HG02588 (cell line): ENCODE measurements around the gene BTN3A1.
"Not testable (repeated sequence)": the region's sequence is repeated elsewhere in the genome, so short reads cannot be mapped to it uniquely, and the experiment has no call there.

Experiments used
- ATAC-seq: cut with Tn5 transposase; IDR thresholded peaks from one replicate; pipeline ENCODE4 v1.9.1; 2021; ENCODE audit warnings: mild to moderate bottlenecking, moderate library complexity; ENCODE audit not compliant: unreplicated experiment

The BTN3A1 gene

DNA sequence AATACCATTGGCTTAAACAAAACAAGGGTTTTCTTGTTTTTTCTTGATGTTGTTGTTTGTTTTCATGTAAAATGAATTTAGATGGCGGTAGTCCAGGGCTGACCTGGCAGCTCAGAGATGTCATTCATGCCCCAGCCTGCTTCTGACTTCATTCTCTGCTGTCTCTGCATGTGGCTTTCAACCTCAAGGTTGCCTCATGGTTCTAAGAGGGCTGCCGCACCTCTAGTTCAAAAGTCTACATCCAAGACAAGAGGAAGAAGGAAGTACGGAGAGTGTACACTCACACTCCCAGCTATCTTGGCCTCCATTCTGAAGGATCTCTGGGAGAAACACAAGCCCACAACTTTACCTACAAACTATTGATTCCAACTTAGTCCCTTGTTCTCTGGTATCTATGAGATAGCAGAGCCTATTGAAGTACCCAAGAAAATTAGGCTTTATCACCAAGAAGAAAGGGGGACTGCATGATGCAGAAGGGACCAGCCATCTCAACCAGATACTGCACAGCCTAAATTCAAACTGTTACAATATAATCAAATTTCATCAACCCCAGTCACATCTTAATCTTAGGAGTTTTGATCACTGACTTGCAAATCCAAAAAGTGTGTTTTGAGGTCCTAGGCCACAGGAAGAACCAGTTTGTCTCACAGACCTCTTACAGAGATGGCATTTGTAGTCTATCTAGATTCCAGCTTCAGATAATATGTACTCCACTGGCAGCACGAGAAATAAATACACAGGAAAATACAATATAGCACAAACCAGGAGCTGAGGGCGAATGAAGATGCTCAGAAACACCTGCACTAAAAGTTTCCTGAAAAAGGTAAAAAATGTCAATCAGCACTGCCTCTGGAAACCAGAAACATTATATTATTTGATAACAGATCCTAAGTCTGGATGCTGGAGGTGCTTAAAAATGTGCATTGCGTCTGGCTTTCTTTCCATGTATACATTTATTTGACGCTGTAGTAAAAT lies 37.4 kb downstream of the BTN3A1 start:
- ATAC-seq = no peak

DNA sequence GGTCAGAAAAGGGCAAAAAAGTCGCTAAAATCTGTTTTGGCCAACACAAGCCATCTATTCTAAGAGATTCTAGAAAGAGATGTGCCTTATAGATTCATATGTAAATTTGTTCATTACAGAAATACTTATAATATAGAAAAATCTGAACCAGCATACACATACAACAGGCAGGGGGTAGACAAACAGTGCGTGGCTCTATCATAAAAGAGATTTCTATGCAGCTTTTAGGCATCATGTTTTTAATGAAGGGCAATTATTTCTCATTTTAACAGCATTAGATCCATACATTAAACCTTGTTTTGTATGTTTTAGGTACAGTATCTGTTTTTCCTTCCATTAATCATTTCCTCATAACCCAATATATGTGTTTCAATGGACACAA lies 38.9 kb downstream of the BTN3A1 start:
- ATAC-seq = no peak

DNA sequence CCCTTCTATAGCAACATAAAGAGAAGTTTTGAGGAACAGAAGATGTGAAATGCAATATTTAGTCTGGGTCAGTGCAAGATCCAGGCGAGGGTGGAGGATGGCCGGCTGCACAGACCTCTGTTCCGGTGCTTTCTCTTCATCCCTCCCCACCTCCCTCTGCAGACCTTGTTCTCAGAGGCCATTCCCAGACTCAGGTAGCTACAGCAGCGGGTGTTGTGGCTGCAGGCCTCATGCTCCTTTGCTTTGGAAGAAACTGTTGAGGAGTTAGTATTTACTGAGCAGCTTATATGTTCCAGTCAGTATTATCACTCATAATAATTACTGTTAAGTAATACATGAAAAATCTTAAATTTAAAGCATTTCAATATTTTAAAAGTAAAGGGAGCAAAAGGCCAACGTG lies 39.9 kb downstream of the BTN3A1 start:
- no peak for ATAC-seq

DNA sequence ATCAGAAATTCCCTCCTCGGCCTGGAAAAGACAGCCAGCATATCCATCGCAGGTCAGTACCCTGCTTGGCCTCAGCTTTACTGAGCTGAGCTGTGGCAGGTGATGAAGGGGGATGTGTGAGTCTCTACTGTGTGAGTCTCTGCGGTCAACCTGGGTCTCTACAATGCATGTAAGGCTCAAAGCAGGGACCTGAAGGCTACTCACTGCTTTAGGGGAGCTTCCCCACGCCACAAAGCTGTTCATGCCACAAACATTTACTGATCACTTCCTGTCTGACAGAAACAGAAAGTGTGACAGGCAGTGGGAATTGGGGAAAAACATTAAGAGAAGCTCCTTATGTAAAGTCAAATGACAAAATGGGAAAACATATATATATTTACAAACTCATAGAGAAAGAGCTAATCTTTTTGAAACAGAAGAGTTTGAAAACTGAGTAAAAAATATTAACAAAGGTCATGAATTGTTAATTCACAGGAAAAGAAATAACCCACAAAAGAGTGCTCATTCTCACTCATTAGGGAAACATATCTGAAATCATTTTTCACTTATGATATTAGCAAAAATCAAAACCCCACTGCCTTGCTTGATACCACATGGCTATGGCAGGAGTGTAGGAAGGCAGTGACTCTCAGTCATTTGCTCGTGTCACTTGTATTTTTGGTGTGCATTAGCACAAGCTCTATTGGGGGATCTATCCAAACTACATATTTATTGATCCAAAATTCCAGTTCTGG lies 44.0 kb downstream of the BTN3A1 start:
- ATAC-seq = peak; percentile 72

DNA sequence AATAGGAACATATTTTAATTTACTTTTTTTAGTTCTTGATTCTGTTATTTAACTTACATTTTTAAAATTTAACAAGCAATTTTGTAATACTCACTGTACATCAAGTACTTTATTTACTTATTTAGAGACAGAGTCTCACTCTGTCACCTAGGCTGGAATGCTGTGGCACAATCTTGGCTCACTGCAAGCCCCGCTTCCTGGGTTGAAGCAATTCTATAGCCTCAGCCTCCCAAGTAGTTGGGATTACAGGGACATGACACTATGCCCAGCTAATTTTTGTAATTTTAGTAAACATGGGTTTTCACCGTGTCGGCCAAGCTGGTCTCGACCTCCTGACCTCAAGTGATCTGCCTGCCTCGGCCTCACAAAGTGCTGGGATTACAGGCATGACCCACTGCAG lies 45.2 kb downstream of the BTN3A1 start:
- no peak for ATAC-seq

DNA sequence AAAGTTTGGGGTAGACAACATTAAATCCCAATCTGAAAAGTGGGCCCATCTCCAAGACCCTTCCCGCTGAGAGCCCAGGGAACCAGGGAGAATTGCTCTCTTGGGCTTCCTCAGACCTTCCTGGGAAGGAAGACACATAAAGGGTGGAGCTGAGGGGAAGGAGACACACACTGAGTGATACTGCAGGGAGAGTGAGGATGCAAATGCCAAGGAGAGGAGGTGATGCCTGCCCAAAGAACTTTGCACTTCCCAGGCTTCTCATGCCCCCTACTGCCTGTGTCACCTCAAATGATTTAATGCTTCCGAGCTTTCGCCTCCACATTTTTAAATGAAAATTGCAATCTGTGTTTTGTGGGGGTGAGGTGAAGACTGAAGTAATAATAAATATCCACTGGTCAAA lies 48.2 kb downstream of the BTN3A1 start:
- ATAC-seq = no peak

DNA sequence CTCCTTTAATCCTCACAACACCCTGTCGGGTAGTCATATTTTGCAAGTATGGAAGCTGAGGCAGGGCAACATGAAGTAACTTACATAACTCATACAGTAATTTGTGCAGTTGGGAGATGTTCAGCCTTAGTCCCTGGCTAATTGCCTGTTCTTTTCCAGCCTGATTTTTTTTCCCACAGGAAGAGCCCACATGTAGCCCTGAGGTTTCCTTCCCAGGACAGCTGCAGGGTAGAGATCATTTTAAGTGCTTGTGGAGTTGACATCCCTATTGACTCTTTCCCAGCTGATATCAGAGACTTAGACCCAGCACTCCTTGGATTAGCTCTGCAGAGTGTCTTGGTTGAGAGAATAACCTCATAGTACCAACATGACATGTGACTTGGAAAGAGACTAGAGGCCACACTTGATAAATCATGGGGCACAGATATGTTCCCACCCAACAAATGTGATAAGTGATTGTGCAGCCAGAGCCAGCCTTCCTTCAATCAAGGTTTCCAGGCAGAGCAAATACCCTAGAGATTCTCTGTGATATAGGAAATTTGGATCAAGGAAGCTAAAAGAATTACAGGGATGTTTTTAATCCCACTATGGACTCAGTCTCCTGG lies 50.7 kb downstream of the BTN3A1 start:
- ATAC-seq = no peak

DNA sequence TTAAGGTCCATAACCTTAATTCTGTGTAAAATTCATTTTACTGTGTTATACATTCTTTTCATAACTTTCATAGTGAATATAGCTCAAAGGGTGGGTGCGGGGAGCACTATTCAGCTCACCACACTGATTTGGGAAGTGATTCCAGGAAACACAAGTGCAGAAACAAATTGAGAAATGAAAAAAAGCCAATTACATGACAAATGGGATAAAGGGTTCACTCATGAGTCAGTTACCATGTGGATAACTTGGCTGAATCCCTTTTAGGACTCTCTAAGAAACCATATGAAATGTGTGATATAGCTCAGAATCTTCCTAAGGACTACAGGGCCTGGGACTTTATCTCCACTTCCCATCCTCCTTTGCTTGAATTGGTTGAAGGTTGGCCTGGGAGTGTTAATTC lies 52.6 kb downstream of the BTN3A1 start:
- no peak for ATAC-seq

DNA sequence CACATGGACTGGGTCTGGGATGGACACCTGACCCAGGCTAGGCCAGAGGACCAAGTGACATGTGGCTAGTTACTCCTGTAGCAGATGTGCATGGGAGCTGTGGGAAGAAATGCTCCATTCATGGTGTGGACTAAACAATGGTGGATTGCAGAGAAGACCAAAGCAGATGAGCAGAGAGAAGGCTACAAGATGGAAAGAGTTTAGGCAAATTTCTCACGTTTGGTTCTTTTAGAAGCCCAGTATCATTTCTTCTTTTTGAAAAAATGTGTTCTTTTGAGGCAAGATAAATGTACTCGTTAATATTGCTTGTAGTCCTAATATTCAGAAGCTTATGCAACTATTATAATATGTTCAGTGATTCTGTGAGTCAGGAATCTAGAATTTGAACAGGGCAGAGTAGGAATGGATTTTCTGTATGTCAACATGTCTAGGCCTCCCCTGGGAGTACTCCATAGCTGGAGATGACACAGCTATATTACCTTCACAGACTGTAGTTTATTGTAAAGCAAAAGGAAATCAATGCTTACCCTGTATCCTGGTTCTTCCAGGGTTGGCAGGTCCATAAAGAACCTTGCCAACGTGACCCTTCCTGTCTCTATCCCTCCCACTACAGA lies 53.4 kb downstream of the BTN3A1 start:
- ATAC-seq = no peak

DNA sequence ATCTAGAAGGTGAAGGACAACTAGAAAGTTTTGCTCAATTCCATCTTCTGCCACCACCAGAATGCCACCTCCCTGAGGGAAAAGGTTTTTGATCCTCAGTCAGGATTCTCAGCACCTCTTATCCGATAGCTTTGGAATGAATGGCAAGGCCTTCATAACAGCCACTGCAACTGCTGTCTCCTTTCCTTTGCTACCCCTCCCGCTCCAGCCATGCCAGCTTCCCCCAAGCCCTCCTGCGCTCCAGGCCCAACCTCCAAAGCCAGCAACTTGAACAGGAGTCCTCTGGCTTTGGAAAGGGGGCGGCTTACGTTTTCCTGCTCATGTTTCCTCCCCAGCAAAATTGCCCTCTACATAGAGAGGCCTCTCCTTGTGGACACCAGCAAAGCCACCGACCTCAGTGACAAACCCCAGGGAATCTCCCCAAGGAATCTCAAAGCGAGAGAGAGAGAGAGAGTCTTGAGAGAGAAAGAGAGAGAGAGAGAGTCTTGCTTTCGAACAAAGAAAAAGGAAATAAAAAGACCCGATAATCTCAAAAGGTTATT lies 55.3 kb downstream of the BTN3A1 start:
- peak; percentile 19 for ATAC-seq

DNA sequence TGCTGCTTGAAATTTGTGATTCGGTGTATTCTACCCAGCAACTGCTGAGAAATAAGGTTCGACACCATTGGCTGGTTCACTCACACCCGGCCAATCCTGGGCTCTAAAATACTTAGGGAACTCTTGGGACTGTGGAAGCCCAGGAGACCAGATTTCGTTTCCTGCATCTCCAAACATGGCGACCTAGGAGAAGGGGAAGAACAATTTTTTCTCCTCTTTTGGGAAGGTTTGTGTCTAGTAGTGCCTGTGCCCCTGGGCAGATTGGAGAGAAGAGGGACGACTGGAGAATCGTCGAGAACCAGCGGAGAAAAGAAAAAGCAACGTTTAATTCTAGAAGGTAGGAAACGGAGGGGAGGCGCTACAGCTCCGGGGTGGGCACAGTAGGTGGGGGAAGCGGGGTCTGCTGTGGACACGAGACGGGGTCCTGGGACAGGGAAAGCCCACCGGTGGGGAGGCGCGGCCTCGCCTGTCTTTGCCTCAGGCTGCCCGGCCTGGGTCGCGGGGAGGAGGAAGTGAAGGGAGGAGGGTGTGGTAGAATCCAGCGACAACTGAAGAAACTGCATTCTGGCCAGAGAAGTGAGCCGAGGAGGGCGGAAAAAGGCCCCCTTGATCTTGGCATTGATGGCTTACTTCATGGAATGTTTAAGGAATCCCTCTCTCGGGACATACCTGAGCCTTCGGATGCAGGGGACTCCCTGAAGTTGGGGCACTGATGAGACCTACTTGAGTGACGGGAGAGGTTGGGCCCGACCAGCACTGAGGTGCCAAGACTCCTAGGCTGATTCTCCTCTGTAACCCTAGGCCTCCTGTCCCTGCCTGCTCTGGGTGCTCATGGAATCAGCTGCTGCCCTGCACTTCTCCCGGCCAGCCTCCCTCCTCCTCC lies 56.0 kb downstream of the BTN3A1 start, which contains the start of gene BTN2A1:
Gene BTN2A1 (plus strand): TSS at position 150 of the 883 bp plus-strand sequence. CDS start 682 bp downstream, at position 832.
- peak; percentile 96 for ATAC-seq

DNA sequence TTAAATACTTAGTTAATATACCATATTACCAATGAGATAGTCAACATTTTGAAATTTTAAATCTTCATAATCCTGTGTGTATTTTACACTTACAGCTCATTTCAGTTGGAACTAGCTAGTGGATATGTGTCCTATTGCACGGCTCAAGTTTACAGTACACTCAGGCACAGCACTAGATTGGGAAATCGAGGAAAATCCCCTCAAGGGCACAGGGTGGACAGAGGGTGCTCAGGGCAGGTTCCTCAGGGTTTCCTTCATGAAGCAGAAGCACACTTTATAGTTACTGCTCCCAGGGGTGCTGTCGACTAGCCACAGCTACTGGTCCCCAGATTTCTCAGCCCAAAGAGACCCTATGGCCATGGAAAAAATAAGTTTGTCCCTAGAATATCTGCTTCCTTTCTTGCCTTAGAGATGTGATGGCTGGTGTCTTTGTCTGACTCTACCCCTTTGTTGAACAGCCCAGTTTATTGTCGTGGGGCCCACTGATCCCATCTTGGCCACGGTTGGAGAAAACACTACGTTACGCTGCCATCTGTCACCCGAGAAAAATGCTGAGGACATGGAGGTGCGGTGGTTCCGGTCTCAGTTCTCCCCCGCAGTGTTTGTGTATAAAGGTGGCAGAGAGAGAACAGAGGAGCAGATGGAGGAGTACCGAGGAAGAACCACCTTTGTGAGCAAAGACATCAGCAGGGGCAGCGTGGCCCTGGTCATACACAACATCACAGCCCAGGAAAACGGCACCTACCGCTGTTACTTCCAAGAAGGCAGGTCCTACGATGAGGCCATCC lies 57.1 kb downstream of the BTN3A1 start:
- ATAC-seq = no peak

DNA sequence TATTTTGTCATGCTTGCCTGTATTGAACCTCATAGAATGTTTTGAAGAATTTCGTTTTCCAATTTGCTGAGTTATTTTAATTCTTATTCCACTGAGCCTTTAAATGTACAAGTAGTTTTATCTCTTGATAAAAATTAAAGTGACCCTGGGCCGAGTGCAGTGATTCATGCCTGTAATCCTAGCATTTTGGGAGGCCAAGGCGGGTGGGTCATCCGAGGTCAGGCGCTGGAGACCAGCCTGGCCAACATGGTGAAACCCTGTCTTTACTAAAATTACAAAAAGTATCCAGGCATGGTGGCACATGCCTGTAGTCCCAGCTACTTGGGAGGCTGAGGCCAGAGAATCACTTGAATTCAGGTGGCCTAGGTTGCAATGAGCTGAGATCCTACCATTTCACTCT lies 59.3 kb downstream of the BTN3A1 start:
- ATAC-seq = not testable (repeated sequence)

DNA sequence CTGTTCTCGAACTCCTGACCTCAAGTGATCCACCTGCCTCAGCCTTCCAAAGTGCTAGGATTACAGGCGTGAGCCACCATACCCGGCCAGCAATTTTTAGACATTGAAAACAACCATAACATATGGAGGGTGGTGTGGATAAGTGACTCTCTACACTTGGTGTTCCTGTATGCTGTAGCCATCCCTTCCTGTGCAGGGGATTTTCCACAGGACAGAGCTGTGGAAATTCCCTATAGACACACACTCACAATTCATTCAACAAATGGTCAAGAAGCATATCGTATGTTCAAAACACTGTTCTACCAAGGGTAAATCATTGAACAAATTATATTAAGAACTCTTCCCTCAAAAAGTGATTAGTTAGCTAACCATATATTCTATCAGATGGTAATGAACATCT lies 61.9 kb downstream of the BTN3A1 start:
- ATAC-seq = no peak

DNA sequence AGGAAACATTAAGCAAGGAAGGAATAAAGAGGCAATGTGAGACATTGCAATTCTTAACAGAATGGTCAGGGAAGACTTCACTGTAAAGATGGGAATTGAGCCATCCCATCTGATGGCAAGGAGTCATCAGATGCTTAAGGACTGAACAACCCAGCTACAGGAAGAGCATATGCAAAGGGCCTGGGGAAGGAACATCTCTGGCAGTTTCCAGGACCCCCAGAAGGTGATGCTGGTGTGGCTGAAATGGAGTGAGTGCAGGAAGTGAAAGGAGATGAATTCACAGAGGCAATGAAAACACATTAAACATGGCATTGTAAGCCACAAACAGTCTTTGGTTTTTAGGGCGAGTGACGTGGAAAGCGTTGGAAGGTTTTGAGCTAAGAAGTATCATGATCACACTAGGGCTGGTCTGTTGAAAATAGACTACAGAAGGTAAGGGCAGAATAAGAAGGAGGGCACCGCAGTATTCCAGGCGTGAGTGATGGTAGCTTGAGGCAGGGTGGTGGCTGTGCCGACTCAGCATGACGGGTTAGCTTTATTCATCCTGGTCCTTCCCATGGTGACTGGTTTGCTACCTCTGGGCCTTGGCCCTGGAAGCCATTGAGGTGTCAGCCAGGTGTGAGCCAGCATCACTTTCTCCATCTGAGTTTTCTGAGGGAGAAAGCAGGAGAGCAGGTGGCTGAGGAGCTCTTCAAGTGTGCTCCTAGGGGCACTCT lies 62.5 kb downstream of the BTN3A1 start:
- no peak for ATAC-seq
